ENCODE measurements around the gene TNNI3K.

Gene TNNI3K

GRCh38 chr1:74341702-74342339, 106.6 kb downstream of the TNNI3K start:
- no peaks in the 10 kb centered on the region for H4K20me1 ChIP-seq (ENCODE audit: control insufficient read depth, insufficient read depth, low read depth, low read length)
- no peaks in the 10 kb centered on the region for H3K9me2 ChIP-seq (replicated peaks; ENCODE audit: control insufficient read depth, low read length)
- H3K4me2 ChIP-seq (ENCODE audit: low read length): no peak overlapping the region
- no peaks in the 10 kb centered on the region for H3K27me3 ChIP-seq (ENCODE audit: control insufficient read depth, low read length)
- no peaks in the 10 kb centered on the region for H3K4me1 ChIP-seq (ENCODE audit: control insufficient read depth, low read length)
- no peaks in the 10 kb centered on the region for H3K9me3 ChIP-seq (ENCODE audit: control insufficient read depth, insufficient read depth, low read length)
- no peak overlapping the region for H3K4me3 ChIP-seq (ENCODE audit: low read length)
- no peaks in the 10 kb centered on the region for H3K36me3 ChIP-seq (ENCODE audit: control insufficient read depth, low read length)
- H3K27ac ChIP-seq (ENCODE audit: low read depth, low read length): no peak overlapping the region
- H3F3A ChIP-seq (ENCODE audit: control insufficient read depth, insufficient read depth): no peaks in the 10 kb centered on the region
- H3K79me2 ChIP-seq (ENCODE audit: control insufficient read depth, low read length): no peaks in the 10 kb centered on the region
- TF ChIP-seq EZH2phosphoT487 (IDR thresholded peaks at IDR 0.05; ENCODE audit: borderline replicate concordance, low read length) (no peak), CTCF (IDR thresholded peaks at IDR 0.05; ENCODE audit: low read depth, low read length, poor library complexity, severe bottlenecking) (no peak)

GRCh38 chr1:74343216-74343615, 108.0 kb downstream of the TNNI3K start:
- Histone ChIP-seq H3F3A (ENCODE audit: control insufficient read depth, insufficient read depth) (no peaks in the 10 kb centered on the region), H3K79me2 (ENCODE audit: control insufficient read depth, low read length) (no peaks in the 10 kb centered on the region), H3K9me2 (replicated peaks; ENCODE audit: control insufficient read depth, low read length) (no peaks in the 10 kb centered on the region), H3K9me3 (ENCODE audit: control insufficient read depth, insufficient read depth, low read length) (no peaks in the 10 kb centered on the region), H3K4me1 (ENCODE audit: control insufficient read depth, low read length) (no peaks in the 10 kb centered on the region), H3K4me2 (ENCODE audit: low read length) (no peak overlapping the region), H3K4me3 (ENCODE audit: low read length) (no peak overlapping the region), H3K27ac (ENCODE audit: low read depth, low read length) (no peak overlapping the region), H3K36me3 (ENCODE audit: control insufficient read depth, low read length) (no peaks in the 10 kb centered on the region), H4K20me1 (ENCODE audit: control insufficient read depth, insufficient read depth, low read depth, low read length) (no peaks in the 10 kb centered on the region), H3K27me3 (ENCODE audit: control insufficient read depth, low read length) (no peaks in the 10 kb centered on the region)
- TF ChIP-seq CTCF (IDR thresholded peaks at IDR 0.05; ENCODE audit: low read depth, low read length, poor library complexity, severe bottlenecking): no peak

GRCh38 chr1:74344387-74344786, 109.2 kb downstream of the TNNI3K start:
- H3K79me2 ChIP-seq (ENCODE audit: control insufficient read depth, low read length): no peaks in the 10 kb centered on the region
- no peaks in the 10 kb centered on the region for H3K27me3 ChIP-seq (ENCODE audit: control insufficient read depth, low read length)
- H3K4me2 ChIP-seq (ENCODE audit: low read length): no peak overlapping the region
- no peak overlapping the region for H3K27ac ChIP-seq (ENCODE audit: low read depth, low read length)
- no peaks in the 10 kb centered on the region for H3K9me2 ChIP-seq (replicated peaks; ENCODE audit: control insufficient read depth, low read length)
- no peak for TF ChIP-seq CTCF (IDR thresholded peaks at IDR 0.05; ENCODE audit: low read depth, low read length, poor library complexity, severe bottlenecking)
- TF ChIP-seq EZH2phosphoT487 (IDR thresholded peaks at IDR 0.05; ENCODE audit: borderline replicate concordance, low read length): no peak
- H3K4me3 ChIP-seq (ENCODE audit: low read length): no peak overlapping the region
- H3K9me3 ChIP-seq (ENCODE audit: control insufficient read depth, insufficient read depth, low read length): no peaks in the 10 kb centered on the region
- H3K36me3 ChIP-seq (ENCODE audit: control insufficient read depth, low read length): no peaks in the 10 kb centered on the region
- H3F3A ChIP-seq (ENCODE audit: control insufficient read depth, insufficient read depth): no peaks in the 10 kb centered on the region
- H4K20me1 ChIP-seq (ENCODE audit: control insufficient read depth, insufficient read depth, low read depth, low read length): no peaks in the 10 kb centered on the region
- H3K4me1 ChIP-seq (ENCODE audit: control insufficient read depth, low read length): no peaks in the 10 kb centered on the region

All from DOHH2 (cell line).